C4-2B (cell line): Measurements from ENCODE around the gene BTBD2.
A peak's percentile ranks its signal among the peaks of the same experiment; 100 is the strongest.

ENCODE experiments used
- H3K27ac ChIP-seq: fragments of 450-650 bp; 2 replicates; pipeline ENCODE4 v1.5.1; 2017
- CTCF ChIP-seq: fragments of 450-650 bp; conservative IDR thresholded peaks from 2 replicates; pipeline ENCODE4 v1.5.1; 2017; ENCODE audit warnings: mild to moderate bottlenecking
- ZFX ChIP-seq: fragments of 450-650 bp; IDR thresholded peaks from 2 replicates; pipeline ENCODE4 v1.6.1; 2017

BTBD2 gene

GRCh38 chr19:2015608-2015950 lies at the start of gene BTBD2:
TSS of gene BTBD2 (minus strand) at chr19:2015714. CDS start at chr19:2015703, 11 bp downstream.
- H3K27ac ChIP-seq: peak within 1 kb of the TSS; percentile 76
- TF ChIP-seq CTCF (no peak), ZFX (no peak)

GRCh38 chr19:2064788-2065524 lies 49.4 kb upstream of the BTBD2 start:
- TF ChIP-seq CTCF (no peak), ZFX (no peak)
- no peak overlapping the region for H3K27ac ChIP-seq

- no peak overlapping the region for H3K27ac ChIP-seq
These were observed 48.9 kb upstream of the BTBD2 start for GRCh38 chr19:2064395-2064787.

GRCh38 chr19:2063824-2064223 lies 48.3 kb upstream of the BTBD2 start:
- TF ChIP-seq ZFX: no peak
- TF ChIP-seq CTCF: no peak
- H3K27ac ChIP-seq: no peak overlapping the region

More at GRCh38 chr19:2064395-2064787, 48.9 kb upstream of the BTBD2 start:
- no peak for TF ChIP-seq CTCF

GRCh38 chr19:2062770-2063169 lies 47.3 kb upstream of the BTBD2 start:
- TF ChIP-seq CTCF (no peak), ZFX (no peak)
- peak overlapping the region; percentile 95; the same call in 1 of the 2 replicates for H3K27ac ChIP-seq

- peak overlapping the region; percentile 95 for H3K27ac ChIP-seq
- TF ChIP-seq CTCF: no peak
- TF ChIP-seq ZFX: no peak
These were observed 46.8 kb upstream of the BTBD2 start for GRCh38 chr19:2062389-2062729.

- H3K27ac ChIP-seq: peak overlapping the region; percentile 95
- TF ChIP-seq ZFX (peak; percentile 75; the same call in 1 of the 2 replicates), CTCF (no peak)
These were observed 46.2 kb upstream of the BTBD2 start for GRCh38 chr19:2061495-2062388.
